MCF 10A (cell line): ENCODE measurements around the gene HOTAIR. TPM values are rescaled to one million over a fixed set of nuclear protein-coding genes. Genes with fewer than 3 reads are reported as not detected.

Experiments
- BruUV-seq: library from RNA; stranded (reverse); fragments of 400-500 nt; replicated peaks from 2 replicates; lab custom pipeline; 2021; lab: Mats Ljungman, UMichigan
- CTCF ChIA-PET: fragments of 300-600 bp; sonication (Branson Sonifier 250); formaldehyde crosslinking; extraction: SDS; loops from one replicate; lab custom pipeline; 2021; ENCODE audit warnings: antibody characterized with exemption, inconsistent platforms; lab: Yijun Ruan, JAX
- POLR2A ChIA-PET: fragments of 300-600, 350-650 bp; sonication (Branson Sonifier 250); formaldehyde crosslinking; extraction: SDS; loops from one replicate; lab custom pipeline; 2020; ENCODE audit warnings: antibody characterized with exemption, inconsistent platforms; lab: Yijun Ruan, JAX
- DNase-seq: peaks from one replicate; pipeline ENCODE4 v3.0.0-alpha.2; 2018; ENCODE audit not compliant: unreplicated experiment
- H3K27ac Mint-ChIP-seq: one replicate; pipeline ENCODE4 v1.8.0; 2022; ENCODE audit warnings: mild to moderate bottlenecking, low read depth, mixed read lengths; ENCODE audit not compliant: unreplicated experiment
- H3K27me3 Mint-ChIP-seq: one replicate; pipeline ENCODE4 v1.8.0; 2022; ENCODE audit warnings: mixed read lengths; ENCODE audit not compliant: insufficient read depth, unreplicated experiment
- H3K36me3 Mint-ChIP-seq: one replicate; pipeline ENCODE4 v1.8.0; 2022; ENCODE audit warnings: mild to moderate bottlenecking, moderate library complexity, mixed read lengths; ENCODE audit not compliant: insufficient read depth, unreplicated experiment
- H3K4me1 Mint-ChIP-seq: one replicate; pipeline ENCODE4 v1.8.0; 2022; ENCODE audit warnings: mixed read lengths; ENCODE audit not compliant: insufficient read depth, unreplicated experiment
- H3K4me3 Mint-ChIP-seq: one replicate; pipeline ENCODE4 v1.8.0; 2022; ENCODE audit warnings: mild to moderate bottlenecking, moderate library complexity, mixed read lengths; ENCODE audit not compliant: unreplicated experiment
- H3K9me3 Mint-ChIP-seq: one replicate; pipeline ENCODE4 v1.8.0; 2022; ENCODE audit warnings: mixed read lengths; ENCODE audit not compliant: unreplicated experiment
- CTCF ChIP-seq: fragments of 200-600 bp; IDR thresholded peaks from one replicate; pipeline ENCODE4 v1.8.0; 2022; ENCODE audit warnings: antibody characterized with exemption, mild to moderate bottlenecking; ENCODE audit not compliant: unreplicated experiment
- intact Hi-C: fragments of 100-400 bp; cut with micrococcal nuclease; formaldehyde crosslinking; loops from 2 replicates; pipeline ENCODE4 v1.14.1; 2022
- total RNA-seq: library from RNA; stranded (reverse); gene quantifications from 2 replicates; pipeline ENCODE4 v1.2.3, GENCODE V29; 2022

The HOTAIR gene
- total RNA-seq, 1 experiment from 2014 or later: 2.0 TPM

DNA sequence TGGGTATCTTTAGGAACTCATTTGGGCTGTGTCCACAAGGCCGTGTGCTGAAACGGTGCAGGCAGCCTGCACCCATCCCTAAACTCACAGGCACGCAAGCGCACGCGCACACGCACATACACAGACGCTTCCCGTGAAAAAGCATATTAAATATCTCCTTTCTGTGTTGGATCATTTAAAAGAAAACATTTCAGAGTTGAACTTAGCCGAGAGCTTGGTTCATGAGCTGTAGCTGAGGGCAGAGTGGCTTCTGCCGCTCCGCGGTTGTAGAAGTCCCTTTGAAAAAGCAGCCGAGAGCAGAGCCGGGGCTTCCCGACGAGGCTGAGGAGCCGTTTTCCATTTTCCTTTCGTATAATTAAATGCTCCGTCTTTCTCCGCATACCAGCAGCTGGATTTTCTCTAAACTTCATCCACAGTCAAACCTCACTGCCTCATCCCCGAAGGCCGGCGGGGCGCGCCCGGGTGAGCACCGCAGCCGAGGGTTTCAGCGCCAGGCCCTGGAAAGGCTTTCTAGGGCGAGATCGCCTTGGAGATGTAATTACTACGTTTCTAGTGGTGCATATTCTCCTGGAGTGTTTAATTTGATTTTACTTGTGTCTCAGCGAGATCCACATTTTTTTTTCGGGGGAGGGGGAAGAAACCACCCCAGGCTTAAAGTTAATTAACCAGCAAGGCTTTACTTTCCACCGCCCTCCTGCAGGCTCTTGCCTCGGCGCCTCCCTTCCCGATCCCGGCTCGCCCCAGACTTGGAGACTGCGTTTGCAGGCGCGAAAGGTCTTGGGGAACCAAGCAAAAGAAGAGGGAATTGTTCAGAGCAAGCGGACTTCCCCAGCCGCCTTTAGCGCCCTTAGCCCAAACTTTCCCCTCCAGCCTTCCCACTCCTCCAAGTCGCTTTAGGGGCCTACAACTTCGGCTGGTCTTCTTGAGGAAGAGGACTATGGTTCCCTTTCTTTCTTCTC is 39.1 kb downstream of the HOTAIR start:
- H3K27me3 Mint-ChIP-seq: peaks cover 26% of the 10 kb centered on the region

DNA sequence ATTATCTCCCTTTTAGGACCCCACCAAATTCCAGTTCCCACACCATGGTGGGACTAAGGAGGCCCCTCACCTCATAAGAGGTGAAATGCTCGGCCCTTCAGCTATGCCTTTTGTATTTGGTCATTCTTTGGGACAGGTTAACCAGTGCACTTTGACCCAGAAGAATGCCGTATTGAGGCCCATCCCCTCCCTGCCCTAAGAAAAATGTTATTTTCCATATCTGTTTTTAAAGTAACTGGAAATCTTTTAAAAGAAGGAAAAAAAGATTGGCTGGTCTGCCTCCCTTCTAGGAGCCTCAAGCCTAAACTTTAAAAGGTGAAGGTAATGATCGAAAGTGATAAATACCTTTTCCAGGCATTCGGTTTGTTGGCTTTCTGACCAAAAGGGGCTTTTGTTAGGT is 41.8 kb downstream of the HOTAIR start:
- CTCF ChIA-PET: interaction anchor here (0.6 to 1.0 kb wide), 2 partner anchors 55 to 100 kb away, joined by 3 to 4 read pairs; partner anchors contain the start of gene HOXC5
- Mint-ChIP-seq H3K27me3 (peaks cover 53% of the 10 kb centered on the region), H3K9me3 (no peaks in the 10 kb centered on the region), H3K36me3 (no peaks in the 10 kb centered on the region), H3K27ac (no peak overlapping the region), H3K4me1 (peaks cover 1% of the 10 kb centered on the region), H3K4me3 (no peak overlapping the region)
- no TSS peak for BruUV-seq
- DNase-seq: no peak
- TF ChIP-seq CTCF: no peak
- intact Hi-C loops: no loop called here
- POLR2A ChIA-PET: no interaction called here

More for the DNA sequence above, 39.1 kb downstream of the HOTAIR start:
- BruUV-seq: no TSS peak
- intact Hi-C loops: loop anchor here (5.0 kb wide), 1 partner anchor 143 kb away; no protein-coding TSS in a partner anchor
- Mint-ChIP-seq H3K9me3 (no peaks in the 10 kb centered on the region), H3K4me1 (peaks cover 12% of the 10 kb centered on the region), H3K36me3 (no peaks in the 10 kb centered on the region), H3K4me3 (no peak overlapping the region), H3K27ac (no peak overlapping the region)
- no peak for TF ChIP-seq CTCF
- ChIA-PET CTCF (interaction anchor here (0.8 kb wide), 1 partner anchor 153 kb away, joined by 3 read pairs; no protein-coding TSS in a partner anchor), POLR2A (no interaction called here)
- DNase-seq: no peak

GRCh38 chr12:53931844-53932581 is 42.7 kb downstream of the HOTAIR start:
- Mint-ChIP-seq H3K27ac (no peak overlapping the region), H3K36me3 (no peaks in the 10 kb centered on the region), H3K4me3 (no peak overlapping the region), H3K4me1 (no peaks in the 10 kb centered on the region), H3K27me3 (peaks cover 62% of the 10 kb centered on the region), H3K9me3 (no peaks in the 10 kb centered on the region)
- intact Hi-C loops: no loop called here
- BruUV-seq: no TSS peak
- CTCF ChIA-PET: interaction anchor here (0.5 to 1.3 kb wide), 5 partner anchors 40 to 140 kb away, joined by 3 to 4 read pairs (median 3); no protein-coding TSS in a partner anchor
- POLR2A ChIA-PET: no interaction called here
- DNase-seq: no peak
- TF ChIP-seq CTCF: no peak
